MM.1S (cell line): ENCODE results near the gene ALG2.

Experiments used
- DNase-seq: peaks from one replicate; pipeline ENCODE4 v3.0.0-alpha.2; 2015
- H2AFZ ChIP-seq: fragments of 300-600 bp; sonication (generic); 2 replicates; pipeline ENCODE4 v1.6.0; 2016; ENCODE audit warnings: antibody characterized with exemption, low read length
- H3F3A ChIP-seq: fragments of 300-600 bp; sonication (generic); 2 replicates; pipeline ENCODE4 v1.6.1; 2016; ENCODE audit warnings: mild to moderate bottlenecking, antibody characterized with exemption, low read length, moderate library complexity, mixed read lengths; ENCODE audit not compliant: insufficient read depth
- H3K27ac ChIP-seq: fragments of 300-600 bp; sonication (generic); 2 replicates; pipeline ENCODE4 v1.5.1; 2016; ENCODE audit warnings: mild to moderate bottlenecking, low read length
- H3K27me3 ChIP-seq: fragments of 300-600 bp; sonication (generic); replicated peaks from 2 replicates; pipeline ENCODE4 v1.6.0; 2016; ENCODE audit warnings: low read length; ENCODE audit not compliant: insufficient read depth
- H3K36me3 ChIP-seq: fragments of 300-600 bp; sonication (generic); replicated peaks from 2 replicates; pipeline ENCODE4 v1.6.1; 2016; ENCODE audit warnings: mild to moderate bottlenecking, low read length, mixed read lengths; ENCODE audit not compliant: insufficient read depth
- H3K4me1 ChIP-seq: fragments of 300-600 bp; sonication (generic); 2 replicates; pipeline ENCODE4 v1.6.1; 2016; ENCODE audit warnings: low read length, mixed read lengths
- H3K4me2 ChIP-seq: fragments of 300-600 bp; sonication (generic); 2 replicates; pipeline ENCODE4 v1.6.0; 2016; ENCODE audit warnings: low read depth, low read length
- H3K4me3 ChIP-seq: fragments of 300-600 bp; sonication (generic); 2 replicates; pipeline ENCODE4 v1.5.1; 2016; ENCODE audit warnings: low read length, mixed read lengths
- H3K79me2 ChIP-seq: fragments of 300-600 bp; sonication (generic); 2 replicates; pipeline ENCODE4 v1.6.1; 2016; ENCODE audit warnings: mixed run types, low read length, mixed read lengths
- H3K9ac ChIP-seq: fragments of 300-600 bp; sonication (generic); 2 replicates; pipeline ENCODE4 v1.6.1; 2016; ENCODE audit warnings: low read length, mixed read lengths
- H3K9me2 ChIP-seq: fragments of 300-600 bp; sonication (generic); replicated peaks from 2 replicates; pipeline ENCODE4 v1.6.1; 2016; ENCODE audit warnings: mild to moderate bottlenecking, low read length, mixed read lengths; ENCODE audit not compliant: insufficient read depth
- H3K9me3 ChIP-seq: fragments of 300-600 bp; sonication (generic); replicated peaks from 2 replicates; pipeline ENCODE4 v1.6.1; 2016; ENCODE audit warnings: mild to moderate bottlenecking, low read length, mixed read lengths; ENCODE audit not compliant: insufficient read depth
- H4K20me1 ChIP-seq: fragments of 300-600 bp; sonication (generic); 2 replicates; pipeline ENCODE4 v1.6.1; 2016; ENCODE audit warnings: mild to moderate bottlenecking, low read length, moderate library complexity, mixed read lengths; ENCODE audit not compliant: insufficient read depth
- CTCF ChIP-seq: fragments of 300-600 bp; sonication (generic); IDR thresholded peaks from 2 replicates; pipeline ENCODE4 v1.5.1; 2016; ENCODE audit warnings: antibody characterized with exemption, low read length, mixed read lengths
- EZH2 ChIP-seq: fragments of 300-600 bp; sonication (generic); optimal IDR thresholded peaks from 2 replicates; pipeline ENCODE3; 2017; ENCODE audit warnings: low read depth, mild to moderate bottlenecking, antibody characterized with exemption, low read length, mixed read lengths
- EZH2phosphoT487 ChIP-seq: fragments of 300-600 bp; sonication (generic); IDR thresholded peaks from 2 replicates; pipeline ENCODE4 v1.6.1; 2018; ENCODE audit warnings: antibody characterized with exemption, low read length

The ALG2 gene

GRCh38 chr9:99189887-99190596, 31.7 kb downstream of the ALG2 start:
- H3K4me2 ChIP-seq, result no peak overlapping the region
- H3K4me3 ChIP-seq, result no peak overlapping the region
- H2AFZ ChIP-seq, result no peak overlapping the region
- no peaks in the 10 kb centered on the region for H4K20me1 ChIP-seq
- H3K9ac ChIP-seq, result no peak overlapping the region
- no peaks in the 10 kb centered on the region for H3K9me2 ChIP-seq
- H3K4me1 ChIP-seq, result peaks cover 20% of the 10 kb centered on the region
- no peaks in the 10 kb centered on the region for H3K27me3 ChIP-seq
- peaks cover 7% of the 10 kb centered on the region; the same call in 1 of the 2 replicates for H3F3A ChIP-seq
- no peak for DNase-seq
- H3K36me3 ChIP-seq, result no peaks in the 10 kb centered on the region
- H3K27ac ChIP-seq, result no peak overlapping the region
- no peaks in the 10 kb centered on the region for H3K9me3 ChIP-seq
- no peaks in the 10 kb centered on the region for H3K79me2 ChIP-seq
- no peak for TF ChIP-seq CTCF

- Histone ChIP-seq H3K9ac (no peak overlapping the region), H3K4me3 (no peak overlapping the region), H3K4me1 (peaks cover 20% of the 10 kb centered on the region), H3K4me2 (no peak overlapping the region), H3K9me2 (no peaks in the 10 kb centered on the region), H3K79me2 (no peaks in the 10 kb centered on the region), H2AFZ (no peak overlapping the region), H3K27ac (no peak overlapping the region), H3K9me3 (no peaks in the 10 kb centered on the region), H3K36me3 (no peaks in the 10 kb centered on the region), H3K27me3 (no peaks in the 10 kb centered on the region), H4K20me1 (no peaks in the 10 kb centered on the region), H3F3A (peaks cover 7% of the 10 kb centered on the region; the same call in 1 of the 2 replicates)
- DNase-seq, result no peak
- TF ChIP-seq EZH2, result no peak
- no peak for TF ChIP-seq CTCF
- no peak for TF ChIP-seq EZH2phosphoT487
These were observed 32.6 kb downstream of the ALG2 start for GRCh38 chr9:99189186-99189585.

- DNase-seq, result peak; percentile 26
- no peaks in the 10 kb centered on the region for H3K79me2 ChIP-seq
- peak overlapping the region; percentile 79 for H3K4me2 ChIP-seq
- no peak for TF ChIP-seq CTCF
- no peak for TF ChIP-seq EZH2phosphoT487
- no peak for TF ChIP-seq EZH2
- peak overlapping the region; percentile 35 for H3K4me3 ChIP-seq
- peak overlapping the region; percentile 40; the same call in 1 of the 2 replicates for H2AFZ ChIP-seq
- H3K4me1 ChIP-seq, result peaks cover 20% of the 10 kb centered on the region
- H3K9me3 ChIP-seq, result no peaks in the 10 kb centered on the region
- H3K27me3 ChIP-seq, result no peaks in the 10 kb centered on the region
- peak overlapping the region; percentile 40; the same call in 1 of the 2 replicates for H3K27ac ChIP-seq
- peaks cover 7% of the 10 kb centered on the region; the same call in 1 of the 2 replicates for H3F3A ChIP-seq
- no peak overlapping the region for H3K9ac ChIP-seq
- H3K36me3 ChIP-seq, result no peaks in the 10 kb centered on the region
- no peaks in the 10 kb centered on the region for H3K9me2 ChIP-seq
- H4K20me1 ChIP-seq, result no peaks in the 10 kb centered on the region
These were observed 34.4 kb downstream of the ALG2 start for GRCh38 chr9:99187311-99187710.
